Measurements from ENCODE around the gene PCGF1.

Gene PCGF1

DNA sequence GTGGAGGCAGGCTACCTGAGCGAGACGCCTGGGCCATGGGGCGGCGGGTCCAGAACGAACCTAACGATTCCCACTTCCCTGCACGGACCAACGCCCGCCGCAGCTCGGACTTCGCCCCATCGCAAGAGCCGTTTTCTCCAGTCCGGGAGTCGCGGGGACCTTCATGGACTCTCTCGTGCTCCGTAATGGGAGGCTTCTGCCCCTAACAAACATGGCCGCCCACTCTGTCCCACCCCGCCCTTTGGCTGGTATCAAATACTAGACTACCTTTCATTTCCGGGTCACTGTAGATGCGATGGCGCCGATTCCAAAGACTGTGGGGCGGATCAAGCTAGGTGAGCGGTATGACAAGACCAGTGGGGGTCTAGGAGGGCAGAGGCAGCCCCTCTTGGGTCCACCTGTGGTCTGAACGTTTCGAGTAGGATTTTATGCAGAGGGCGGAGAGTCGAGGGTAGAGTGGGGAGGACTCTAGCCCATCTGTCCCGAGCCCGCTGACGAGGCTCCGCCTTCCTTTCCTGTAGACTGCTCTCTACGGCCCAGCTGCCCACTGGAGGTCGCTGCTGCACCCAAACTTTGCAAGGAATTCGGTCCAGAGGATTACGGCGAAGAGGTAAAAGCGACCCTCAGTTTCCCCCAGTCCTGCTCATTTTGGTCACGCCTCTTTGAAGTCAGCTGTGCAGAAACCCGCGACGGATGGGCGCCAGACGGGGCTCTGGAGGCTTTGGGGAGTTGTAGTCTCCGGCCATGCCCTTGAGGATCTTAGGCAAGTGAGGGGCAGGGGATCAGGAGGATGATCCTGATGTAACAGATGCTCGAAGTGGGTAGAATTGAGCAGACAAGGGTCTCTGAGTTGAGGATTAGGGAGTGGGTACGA lies 24.5 kb downstream of the PCGF1 start, which contains the start of the genes CCDC142 and TTC31:
CCDC142 (minus strand) TSS at position 198 of the 874 bp plus-strand sequence; CDS start at position 37, 161 bp downstream.
TTC31 (plus strand) TSS at position 281 of the 874 bp plus-strand sequence; CDS start at position 296, 15 bp downstream.
- peak; percentile 97 for DNase-seq (ENCODE audit: low read depth, low spot score)
- in situ Hi-C loops (cut with HindIII; ENCODE audit: low sequenced_read_pairs): no loop called here
- peak; percentile 91 for TF ChIP-seq CTCF (IDR thresholded peaks at IDR 0.05; ENCODE audit: low read depth, low read length)
- peak within 1 kb of the TSS; percentile 87 for H3K4me3 ChIP-seq (ENCODE audit: low read depth, low read length)

GRCh38 chr2:74481961-74482800 lies 25.3 kb downstream of the PCGF1 start:
- no peak for DNase-seq (ENCODE audit: low read depth, low spot score)
- peak overlapping the region; percentile 87 for H3K4me3 ChIP-seq (ENCODE audit: low read depth, low read length)
- no peak for TF ChIP-seq CTCF (IDR thresholded peaks at IDR 0.05; ENCODE audit: low read depth, low read length)
- in situ Hi-C loops (cut with HindIII; ENCODE audit: low sequenced_read_pairs): no loop called here

DNA sequence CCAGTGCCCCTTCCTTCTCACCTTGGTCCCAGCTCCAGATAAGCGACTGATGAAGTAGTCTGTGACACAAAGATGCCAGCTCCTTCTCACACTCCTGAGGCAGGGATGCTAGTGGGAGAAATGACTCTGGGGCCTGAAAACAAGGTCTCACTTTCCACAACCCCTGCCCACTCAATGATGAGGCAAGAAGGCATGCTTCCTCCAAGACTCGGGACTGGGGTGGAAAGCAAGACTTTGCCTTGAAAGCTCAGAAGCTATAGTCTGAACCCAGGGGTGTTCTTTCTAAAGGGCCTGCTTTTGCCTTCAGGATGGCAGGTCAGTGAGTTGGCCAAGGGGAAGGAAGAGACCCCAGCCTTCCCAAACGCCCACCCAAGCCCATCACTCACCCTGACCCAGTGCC lies 26.1 kb downstream of the PCGF1 start:
- TF ChIP-seq CTCF (IDR thresholded peaks at IDR 0.05; ENCODE audit: low read depth, low read length): no peak
- peak overlapping the region; percentile 87 for H3K4me3 ChIP-seq (ENCODE audit: low read depth, low read length)
- no peak for DNase-seq (ENCODE audit: low read depth, low spot score)
- in situ Hi-C loops (cut with HindIII; ENCODE audit: low sequenced_read_pairs): no loop called here

DNA sequence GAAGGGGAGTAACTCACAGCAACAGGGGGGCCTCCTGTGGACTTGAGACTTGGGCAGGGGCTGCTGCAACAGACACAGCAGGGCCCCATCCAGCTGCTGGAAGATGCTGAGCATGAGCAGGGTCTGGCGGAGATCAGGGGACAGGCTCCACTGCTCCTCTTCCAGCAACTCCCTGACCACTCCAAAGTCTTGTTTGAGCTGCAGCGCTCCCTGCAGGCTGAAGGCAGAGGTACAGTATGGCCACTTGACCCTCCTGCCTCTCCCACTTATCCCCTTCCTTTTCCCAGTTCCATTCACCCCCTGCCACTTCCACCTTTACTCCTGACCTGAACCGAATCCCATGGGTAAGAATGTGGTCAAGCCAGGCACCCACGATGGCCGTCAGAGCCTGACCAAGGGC lies 32.6 kb downstream of the PCGF1 start:
- no peak overlapping the region for H3K4me3 ChIP-seq (ENCODE audit: low read depth, low read length)
- no peak for DNase-seq (ENCODE audit: low read depth, low spot score)
- in situ Hi-C loops (cut with HindIII; ENCODE audit: low sequenced_read_pairs): no loop called here
- TF ChIP-seq CTCF (IDR thresholded peaks at IDR 0.05; ENCODE audit: low read depth, low read length): peak; percentile 40

DNA sequence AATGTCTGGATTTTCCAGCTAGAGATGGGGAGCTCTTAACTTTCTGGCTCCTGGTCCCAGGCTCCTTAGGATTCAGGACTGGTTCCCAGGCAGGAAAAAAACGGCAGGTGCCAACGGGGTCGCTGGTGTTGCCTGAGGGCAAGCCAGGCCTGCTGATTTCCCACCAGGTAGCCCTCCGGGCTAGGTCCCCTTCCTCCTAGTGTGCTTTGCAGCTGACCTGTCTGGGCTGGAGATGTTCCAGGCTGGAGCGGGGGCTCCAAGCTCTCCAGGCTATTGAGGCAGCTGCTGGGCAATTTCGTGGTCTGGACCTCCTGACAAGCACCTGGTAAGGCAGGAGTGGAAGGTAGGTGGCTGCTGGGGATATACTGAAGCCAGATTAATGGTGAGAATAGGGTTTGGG lies 33.0 kb downstream of the PCGF1 start:
- DNase-seq (ENCODE audit: low read depth, low spot score): no peak
- no peak for TF ChIP-seq CTCF (IDR thresholded peaks at IDR 0.05; ENCODE audit: low read depth, low read length)
- H3K4me3 ChIP-seq (ENCODE audit: low read depth, low read length): no peak overlapping the region
- in situ Hi-C loops (cut with HindIII; ENCODE audit: low sequenced_read_pairs): no loop called here

DNA sequence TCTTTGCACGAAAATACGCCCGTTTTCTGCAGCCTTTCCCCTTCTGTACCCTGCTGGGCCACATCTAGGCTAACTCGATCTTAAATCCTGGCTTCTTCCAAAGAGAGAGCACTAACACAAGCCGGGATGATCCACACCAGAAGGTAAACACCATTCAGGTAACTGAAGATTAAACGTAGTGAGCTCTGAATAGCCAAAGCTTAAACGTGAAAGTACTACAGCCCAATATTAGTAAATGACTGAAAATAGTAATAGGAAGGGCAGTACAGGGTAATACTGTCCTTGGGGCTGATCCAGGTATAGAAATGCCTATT lies 34.6 kb downstream of the PCGF1 start:
- DNase-seq (ENCODE audit: low read depth, low spot score): no peak
- in situ Hi-C loops (cut with HindIII; ENCODE audit: low sequenced_read_pairs): no loop called here
- H3K4me3 ChIP-seq (ENCODE audit: low read depth, low read length): peak overlapping the region; percentile 64
- TF ChIP-seq CTCF (IDR thresholded peaks at IDR 0.05; ENCODE audit: low read depth, low read length): no peak

Data from astrocyte of the spinal cord (primary cell).